NCI-H1105 treated with DMSO at 0.1 percent for 48 hours (cell line): ENCODE data around the gene MEMO1.
"Not testable (repeated sequence)": the region's sequence is repeated elsewhere in the genome, so short reads cannot be mapped to it uniquely, and the experiment has no call there.

ENCODE experiments used
- DNase-seq: peaks from one replicate; lab custom pipeline; 2025; lab: John Stamatoyannopoulos, UW

The MEMO1 gene

DNA sequence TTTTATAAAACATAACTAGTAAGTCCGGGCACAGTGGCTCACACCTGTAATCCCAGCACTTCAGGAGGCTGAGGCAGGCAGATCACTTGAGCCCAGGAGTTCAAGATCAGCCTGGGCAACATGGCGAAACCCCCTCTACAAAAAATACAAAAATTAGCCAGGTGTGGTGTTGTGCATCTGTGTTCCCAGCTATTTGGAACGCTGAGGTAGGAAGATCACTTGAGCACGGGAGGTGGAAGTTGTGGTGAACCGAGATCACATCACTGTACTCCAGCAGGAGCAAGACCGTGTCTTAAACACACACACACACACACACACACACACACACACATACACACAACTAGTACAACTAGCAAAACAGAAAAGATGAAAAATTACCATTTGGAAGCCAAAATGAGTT is 103.3 kb downstream of the MEMO1 start:
- DNase-seq: not testable (repeated sequence)

DNA sequence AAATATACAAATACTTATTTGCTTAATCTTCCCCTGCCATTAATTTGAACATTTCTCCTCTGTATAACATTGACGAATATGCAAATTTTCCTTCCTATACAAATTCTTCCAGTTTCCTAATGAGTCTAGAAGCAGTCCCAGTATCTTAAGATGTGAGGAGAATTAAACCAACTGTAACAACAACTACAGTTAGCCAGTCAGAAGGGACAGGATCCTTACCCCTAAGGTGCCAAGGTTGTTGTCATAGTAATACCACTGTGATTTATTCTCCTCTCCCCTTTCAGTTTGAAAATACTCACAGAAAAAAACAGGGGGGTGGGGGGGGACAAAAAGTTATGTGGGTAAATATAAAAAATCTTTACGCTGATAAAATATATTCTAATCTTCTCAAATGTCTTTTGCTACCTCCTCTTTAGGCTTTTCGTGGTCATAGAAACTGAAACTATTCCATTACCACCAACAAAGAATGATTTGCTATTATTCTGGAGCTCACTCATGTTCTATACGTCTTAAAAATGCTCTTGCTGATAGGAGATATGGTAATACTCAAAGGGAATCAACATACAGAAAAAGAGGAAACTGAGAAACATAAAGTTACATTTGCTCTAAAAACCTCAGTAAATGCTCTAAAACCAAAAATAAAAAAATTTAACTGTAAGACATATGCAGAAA is 107.6 kb downstream of the MEMO1 start:
- no peak for DNase-seq

DNA sequence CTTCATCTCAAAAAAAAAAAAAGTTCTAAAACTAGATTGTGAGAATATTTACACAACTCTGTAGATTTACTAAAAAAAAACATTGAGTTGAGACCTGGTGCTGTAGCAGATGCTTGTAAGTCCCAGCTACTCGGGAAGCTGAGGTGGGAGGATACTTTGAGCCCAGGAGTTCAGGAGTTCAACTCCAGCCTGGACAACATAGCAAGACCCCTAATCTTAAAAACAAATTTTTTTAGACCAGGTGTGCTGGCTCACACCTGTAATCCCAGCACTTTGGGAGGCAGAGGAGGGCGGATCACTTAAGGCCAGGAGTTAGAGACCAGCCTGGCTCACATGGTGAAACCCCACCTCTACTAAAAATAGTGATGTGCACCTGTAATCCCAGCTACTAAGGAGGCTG is 108.9 kb downstream of the MEMO1 start:
- no peak for DNase-seq

DNA sequence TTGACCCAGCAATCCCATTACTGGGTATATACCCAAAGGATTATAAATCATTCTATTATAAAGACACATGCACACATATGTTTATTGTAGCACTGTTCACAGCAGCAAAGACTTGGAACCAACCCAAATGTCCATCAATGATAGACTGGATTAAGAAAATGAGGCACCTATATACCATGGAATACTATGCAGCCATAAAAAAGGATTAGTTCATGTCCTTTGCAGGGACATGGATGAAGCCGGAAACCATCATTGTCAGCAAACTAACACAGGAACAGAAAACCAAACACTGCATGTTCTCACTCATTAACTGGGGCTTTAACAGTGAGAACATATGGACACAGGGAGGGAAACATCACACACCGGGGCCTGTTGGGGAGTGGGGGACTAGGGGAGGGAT is 110.7 kb downstream of the MEMO1 start:
- not testable (repeated sequence) for DNase-seq

DNA sequence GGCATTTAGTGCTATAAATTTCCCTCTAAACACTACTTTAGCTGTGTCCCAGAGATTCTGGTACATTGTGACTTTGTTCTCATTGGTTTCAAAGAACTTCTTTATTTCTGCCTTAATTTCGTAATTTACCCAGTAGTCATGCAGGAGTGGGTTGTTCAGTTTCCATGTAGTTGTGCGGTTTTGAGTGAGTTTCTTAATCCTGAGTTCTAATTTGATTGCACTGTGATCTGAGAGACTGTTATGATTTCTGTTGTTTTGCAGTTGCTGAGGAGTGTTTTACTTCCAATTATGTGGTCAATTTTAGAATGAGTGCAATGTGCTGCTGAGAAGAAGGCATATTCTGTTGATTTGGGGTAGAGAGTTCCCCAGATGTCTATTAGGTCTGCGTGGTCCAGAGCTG is 112.5 kb downstream of the MEMO1 start:
- not testable (repeated sequence) for DNase-seq

DNA sequence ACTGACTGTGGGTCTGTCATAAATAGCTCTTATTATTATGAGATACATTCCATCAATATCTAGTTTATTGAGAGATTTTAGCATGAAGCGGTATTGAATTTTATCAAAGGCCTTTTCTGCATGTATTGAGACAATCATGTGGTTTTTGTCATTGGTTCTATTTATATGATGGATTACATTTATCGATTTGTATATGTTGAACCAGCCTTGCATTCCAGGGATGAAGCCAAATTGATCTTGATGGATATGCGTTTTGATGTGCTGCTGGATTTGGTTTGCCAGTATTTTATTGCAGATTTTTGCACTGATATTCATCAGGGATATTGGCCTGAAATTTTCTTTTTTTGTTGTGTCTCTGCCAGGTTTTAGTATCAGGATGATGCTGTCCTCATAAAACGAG is 113.5 kb downstream of the MEMO1 start:
- DNase-seq: not testable (repeated sequence)

DNA sequence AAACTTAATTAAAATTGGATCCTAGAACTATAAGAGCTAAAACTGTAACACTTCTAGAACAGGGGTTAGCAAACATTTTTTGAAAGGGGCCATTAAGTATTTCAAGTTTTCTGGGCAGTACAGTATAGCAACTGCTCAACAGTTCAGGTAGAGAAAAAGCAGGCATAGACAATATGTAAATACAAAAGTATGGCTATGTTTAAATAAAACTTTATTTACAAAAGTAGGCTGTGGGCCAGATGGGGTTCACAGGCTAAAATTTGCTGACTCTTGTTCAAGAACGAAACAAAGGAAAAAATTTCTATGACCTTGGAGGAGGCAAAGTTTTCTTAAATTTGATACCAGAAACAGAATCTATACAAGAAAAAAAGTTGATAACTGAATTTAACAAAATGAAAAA is 114.5 kb downstream of the MEMO1 start:
- DNase-seq: no peak

DNA sequence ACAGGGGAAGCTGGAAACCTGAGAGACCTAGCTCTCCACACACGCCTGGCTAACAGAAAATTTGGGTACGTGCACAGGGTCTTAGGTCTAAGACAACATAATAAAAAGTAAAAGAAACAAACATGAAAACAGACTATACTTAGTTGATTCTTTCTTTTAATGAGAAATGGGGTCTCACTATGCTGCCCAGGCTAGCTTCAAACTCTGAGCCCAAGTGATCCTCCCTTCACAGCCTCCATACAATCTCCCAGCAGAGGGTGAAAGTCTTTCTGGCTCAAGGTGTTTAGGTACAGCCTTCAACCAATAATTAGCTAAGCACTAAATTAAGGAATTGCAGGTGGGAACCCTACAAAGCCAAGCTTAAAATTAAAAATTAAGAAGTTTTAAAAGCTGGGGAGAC is 116.2 kb downstream of the MEMO1 start:
- no peak for DNase-seq

DNA sequence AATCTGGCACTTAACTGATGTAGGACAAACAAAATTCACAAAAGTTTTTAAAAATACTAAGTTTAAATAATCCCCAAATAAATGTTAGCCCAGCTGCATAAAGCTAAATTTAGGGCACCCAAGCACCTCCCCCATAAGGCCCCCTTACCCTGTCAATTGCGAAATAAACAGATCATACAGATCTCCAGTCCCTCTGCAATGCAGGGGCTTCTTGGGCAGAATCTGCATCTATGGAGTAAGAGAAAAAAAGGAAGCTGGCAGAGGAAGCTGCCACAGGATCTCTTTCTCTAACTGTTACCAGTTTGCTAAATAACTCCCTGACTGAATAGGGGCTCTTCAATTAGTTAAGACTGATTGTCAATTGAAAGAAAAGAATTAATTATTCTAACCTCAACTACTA is 117.7 kb downstream of the MEMO1 start:
- DNase-seq: no peak

DNA sequence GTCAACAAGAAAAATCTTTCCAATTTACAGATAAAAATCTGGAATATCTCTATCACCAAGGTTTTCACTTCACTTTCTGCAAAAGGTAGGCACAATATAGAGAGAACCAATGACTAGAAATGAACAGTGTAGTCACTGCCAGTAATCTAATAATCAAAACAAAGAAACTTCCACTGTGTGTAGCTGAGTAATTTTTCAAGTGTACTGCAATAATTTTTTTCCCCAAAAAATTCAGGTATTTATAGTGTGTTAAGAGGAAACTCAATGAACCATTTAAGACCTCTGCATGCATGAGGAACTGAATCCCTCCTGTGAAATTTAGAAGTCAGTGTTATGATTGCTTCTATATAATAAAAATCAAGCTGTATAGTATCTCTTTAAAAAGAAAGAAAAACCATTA is 121.8 kb downstream of the MEMO1 start:
- no peak for DNase-seq

DNA sequence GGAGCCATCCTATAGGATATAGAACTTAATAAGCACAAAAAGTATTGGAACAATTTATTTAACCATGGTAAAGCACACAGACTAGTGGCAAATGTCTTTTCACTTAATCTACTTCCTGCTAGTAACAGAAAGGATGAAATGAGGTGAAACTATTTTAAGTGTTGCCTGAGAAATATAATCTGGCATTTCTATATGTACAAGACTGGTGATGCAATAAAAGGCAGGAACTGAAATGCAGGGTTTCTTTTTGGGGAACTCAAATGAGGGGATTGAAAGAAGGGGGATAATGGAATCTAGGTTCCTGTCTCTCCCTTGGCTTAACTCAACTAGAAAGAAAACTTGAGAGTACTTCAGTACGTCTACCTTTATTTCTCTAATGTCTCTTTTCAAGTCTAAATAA is 122.3 kb downstream of the MEMO1 start:
- no peak for DNase-seq

DNA sequence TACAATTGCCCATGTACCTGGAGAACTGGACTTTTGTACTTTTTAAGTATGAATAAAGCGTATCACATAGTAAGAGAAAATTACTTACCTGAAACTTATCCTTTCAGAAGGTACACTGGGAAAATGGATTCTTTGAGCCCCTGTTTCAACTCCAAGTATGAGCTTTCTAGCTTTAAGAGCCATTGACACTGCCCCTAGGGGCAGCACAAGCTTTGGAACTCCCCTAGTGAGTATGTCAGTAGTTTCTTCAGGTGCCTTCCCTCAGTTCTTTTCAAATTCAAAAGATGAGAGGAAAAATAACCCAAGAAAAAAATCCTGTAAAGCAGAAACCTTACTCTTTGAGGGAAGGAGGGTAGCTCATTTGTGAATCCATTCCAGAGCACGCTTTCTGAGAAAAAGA is 124.1 kb downstream of the MEMO1 start:
- no peak for DNase-seq

DNA sequence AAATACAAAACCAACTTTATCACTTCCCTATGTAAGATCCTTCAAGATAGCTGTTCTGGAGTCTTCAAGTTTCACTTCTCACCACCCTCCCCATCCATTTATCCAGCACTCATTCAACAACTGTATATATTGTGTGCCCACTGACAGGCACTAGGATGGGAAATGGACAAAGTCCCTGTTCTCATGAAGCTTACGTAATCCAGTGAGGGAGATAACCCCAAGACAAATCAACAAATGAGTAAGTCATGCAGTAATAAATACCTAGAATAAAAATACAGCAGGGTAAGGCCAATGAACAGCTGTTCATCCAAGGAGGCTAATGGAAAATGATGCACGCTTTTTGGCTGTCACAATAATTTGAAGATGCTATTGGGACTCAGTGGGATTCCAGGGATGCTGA is 133.8 kb downstream of the MEMO1 start:
- no peak for DNase-seq

DNA sequence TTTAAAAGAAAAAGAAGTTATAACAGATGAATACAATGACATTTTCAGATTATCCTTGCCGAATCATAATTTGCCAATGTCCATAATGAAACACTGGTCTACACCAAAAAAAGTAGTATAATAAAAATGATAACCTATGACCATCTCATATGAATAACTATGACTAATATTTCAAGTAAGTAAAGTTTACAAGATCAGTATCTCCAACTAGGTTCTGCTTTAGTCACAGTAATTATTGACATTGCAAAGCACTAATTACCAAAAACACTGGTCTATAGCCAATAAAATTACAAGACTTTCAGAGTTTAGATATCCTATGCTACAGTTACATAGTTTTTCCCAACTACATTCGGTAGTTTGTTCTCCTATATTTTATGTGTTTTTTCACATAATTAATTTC is 136.7 kb downstream of the MEMO1 start:
- DNase-seq: no peak

DNA sequence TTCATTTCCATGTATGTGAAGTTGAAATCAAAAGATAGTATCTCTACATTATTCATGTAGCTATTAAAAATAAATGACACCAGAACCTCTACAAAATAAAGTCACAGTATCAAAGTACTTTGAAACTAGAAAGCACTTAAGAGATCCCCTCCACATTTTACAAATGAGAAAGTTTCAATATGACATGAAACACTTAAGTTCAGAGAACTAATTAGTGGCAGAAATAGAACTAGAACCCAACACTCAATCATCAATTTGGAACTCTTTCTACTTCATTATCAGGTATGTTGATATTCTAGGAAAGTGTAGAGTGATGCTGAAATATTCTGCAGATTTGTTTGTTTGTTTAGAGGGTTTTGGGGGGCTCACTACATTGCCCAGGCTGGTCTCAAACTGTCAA is 145.6 kb downstream of the MEMO1 start:
- no peak for DNase-seq

DNA sequence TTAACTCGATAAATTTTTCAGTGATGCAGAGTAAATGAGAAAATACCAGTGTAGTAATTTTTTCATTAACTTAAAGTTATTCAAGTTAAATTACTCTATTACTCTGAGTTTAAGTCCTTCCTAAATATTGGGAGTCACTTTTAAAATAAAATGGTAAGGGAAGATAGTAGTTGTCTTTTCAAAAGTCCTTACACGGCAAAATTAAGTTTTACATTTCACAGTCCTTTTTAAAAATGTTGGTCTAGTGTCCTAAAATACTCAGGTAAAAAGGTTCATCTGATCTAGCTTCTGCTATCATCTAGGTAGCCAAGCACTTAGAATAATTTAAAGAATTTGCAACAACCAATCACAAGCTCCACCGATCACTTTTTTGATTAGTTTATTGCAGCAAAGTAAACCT is 146.9 kb downstream of the MEMO1 start:
- DNase-seq: no peak

DNA sequence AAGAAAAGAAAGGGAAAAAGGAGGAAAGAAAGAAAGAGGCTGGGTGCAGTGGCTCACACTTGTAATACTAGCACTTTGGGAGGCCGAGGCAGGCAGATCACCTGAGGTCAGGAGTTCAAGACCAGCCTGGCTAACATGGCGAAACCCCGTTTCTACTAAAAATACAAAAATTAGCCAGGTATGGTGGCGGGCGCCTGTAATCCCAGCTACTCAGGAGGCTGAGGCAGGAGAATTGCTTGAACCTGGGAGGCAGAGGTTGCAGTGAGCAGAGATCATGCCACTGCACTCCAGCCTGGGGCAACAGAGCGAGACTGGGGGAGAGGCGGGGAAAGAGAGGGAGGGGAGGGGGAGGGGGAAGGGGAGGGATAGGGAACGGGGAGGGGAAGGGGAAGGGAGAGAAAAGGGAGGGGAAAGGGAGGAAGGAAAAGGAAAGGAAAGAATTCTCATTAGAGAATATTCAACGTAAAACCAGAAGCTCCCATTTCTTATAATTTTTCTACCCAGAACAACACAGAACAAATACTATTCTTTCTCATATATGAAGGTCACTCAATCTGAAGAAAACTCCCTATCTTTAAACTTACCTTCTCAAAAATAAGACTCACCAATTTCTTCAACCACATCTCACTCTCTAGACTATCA is 147.7 kb downstream of the MEMO1 start:
- DNase-seq: not testable (repeated sequence)

DNA sequence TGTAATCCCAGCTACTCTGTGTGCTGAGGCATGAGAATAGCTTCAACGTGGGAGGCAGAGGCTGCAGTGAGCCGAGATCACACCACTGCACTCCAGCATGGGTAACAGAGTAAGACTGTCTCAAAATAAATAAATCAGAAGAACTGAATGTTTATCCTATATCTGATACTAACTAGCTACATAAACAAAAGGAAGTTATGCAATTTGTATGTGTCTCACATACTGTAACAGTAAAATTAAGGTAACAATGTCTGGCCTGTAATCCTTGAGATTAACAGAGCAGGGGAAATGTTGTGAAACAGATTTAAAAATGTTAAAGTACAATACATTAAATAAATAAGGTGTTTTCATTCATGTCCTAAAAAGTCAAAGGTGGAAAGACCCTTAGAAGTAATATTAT is 150.8 kb downstream of the MEMO1 start:
- DNase-seq: no peak

DNA sequence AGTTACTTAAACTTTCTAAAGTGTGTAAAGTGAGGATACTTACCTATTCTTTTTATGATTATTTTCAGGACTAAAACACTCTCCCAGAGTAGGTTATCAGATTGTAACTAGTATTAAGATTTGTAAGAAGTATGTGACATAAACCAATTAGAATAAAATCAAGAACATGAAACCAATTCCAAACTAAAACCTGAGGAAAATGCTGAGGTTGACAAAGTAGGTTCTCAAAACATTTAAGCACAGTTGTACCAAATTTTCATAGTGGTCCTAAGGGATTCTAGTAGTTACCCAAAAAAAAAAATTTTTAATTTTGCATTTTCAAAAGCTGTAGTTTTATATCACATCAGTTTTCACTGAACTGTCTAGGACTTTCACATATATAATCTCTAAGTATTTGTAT is 157.3 kb downstream of the MEMO1 start:
- no peak for DNase-seq

DNA sequence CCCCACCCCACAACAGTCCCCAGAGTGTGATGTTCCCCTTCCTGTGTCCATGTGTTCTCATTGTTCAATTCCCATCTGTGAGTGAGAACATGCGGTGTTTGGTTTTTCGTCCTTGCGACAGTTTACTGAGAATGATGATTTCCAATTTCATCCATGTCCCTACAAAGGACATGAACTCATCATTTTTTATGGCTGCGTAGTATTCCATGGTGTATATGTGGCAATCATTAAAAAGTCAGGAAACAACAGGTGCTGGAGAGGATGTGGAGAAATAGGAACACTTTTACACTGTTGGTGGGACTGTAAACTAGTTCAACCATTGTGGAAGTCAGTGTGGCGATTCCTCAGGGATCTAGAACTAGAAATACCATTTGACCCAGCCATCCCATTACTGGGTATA is 168.7 kb downstream of the MEMO1 start:
- DNase-seq: not testable (repeated sequence)

DNA sequence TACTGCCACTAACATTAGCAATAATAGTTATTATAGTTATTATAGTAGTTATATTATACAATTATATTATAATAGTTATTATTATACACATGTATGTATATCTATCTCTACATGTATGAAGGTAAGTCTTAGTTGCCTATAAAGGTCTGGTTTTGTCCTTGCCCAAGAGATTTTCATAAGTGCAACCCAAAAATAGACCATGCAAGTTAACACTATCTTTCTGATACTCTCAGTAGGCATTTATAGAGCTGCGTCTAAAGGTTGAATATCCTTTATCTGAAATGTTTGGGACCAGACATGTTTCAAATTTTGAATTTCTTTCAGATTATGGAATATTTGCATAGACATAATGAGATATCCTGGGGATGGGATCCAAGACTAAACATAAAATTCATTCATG is 175.4 kb downstream of the MEMO1 start:
- no peak for DNase-seq

DNA sequence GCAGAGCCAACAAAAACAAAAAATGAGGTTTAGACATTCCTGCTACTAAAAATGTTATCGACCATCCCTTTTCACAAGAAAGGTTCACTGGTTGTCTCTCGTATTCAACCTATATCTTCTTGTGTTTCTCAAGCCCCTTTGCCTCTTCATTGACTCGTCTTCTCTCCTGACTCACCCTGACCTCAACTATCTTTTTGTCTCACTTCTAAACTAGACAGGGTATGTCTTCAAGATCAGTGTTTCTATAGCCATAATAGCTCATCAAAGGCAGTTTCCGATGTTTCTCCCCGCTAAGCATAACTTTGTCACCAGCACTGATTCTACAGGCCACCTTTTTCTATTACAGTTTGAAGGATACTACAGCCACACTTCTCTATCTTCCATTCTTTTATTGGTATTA is 178.4 kb downstream of the MEMO1 start:
- no peak for DNase-seq

DNA sequence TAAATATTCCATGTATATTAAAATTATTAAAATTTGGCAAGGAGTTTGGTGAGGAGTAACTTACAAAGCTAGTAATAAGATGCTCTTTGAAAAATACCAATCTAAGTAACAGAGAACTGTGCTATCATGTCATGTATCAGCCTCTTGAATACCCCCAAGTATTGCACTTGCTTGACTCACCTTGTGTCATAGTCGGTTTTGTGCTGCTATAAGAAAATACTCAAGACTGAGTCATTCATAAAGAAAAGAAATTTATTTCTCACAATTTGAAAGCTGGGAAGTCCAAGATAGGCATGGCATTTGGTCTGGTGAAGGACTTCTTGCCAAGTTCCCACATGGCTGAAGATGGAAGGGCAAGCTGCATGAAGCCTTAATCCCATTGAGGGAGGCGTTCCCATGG is 179.2 kb downstream of the MEMO1 start:
- DNase-seq: no peak

DNA sequence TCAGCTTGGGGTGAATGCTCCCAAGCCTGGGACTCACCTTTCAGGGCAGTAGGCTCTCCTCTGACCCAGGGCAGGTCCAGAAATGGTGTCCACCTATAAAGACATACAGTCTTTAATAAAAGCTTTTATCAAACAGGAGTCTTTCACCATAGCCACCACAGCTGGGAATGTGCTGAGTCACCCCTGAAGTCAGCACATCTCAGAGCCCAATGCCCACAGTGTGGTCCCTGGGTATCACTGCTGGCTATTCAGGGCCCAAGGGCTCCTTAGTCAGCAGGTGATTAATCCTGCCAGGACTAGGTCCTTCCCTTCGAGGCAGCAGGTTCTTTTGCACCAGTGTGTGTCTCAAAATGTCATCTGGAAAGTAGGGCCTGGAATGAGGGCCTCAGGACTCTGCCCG is 181.9 kb downstream of the MEMO1 start:
- DNase-seq: no peak
